GM12878 (cell line): Measurements from ENCODE around the gene AKAP8. TPM values are rescaled to one million over a fixed set of nuclear protein-coding genes. Genes with fewer than 3 reads are reported as not detected.

ENCODE experiments used
- BACH1 ChIP-seq: fragments of 450-650 bp; IDR thresholded peaks from 2 replicates; pipeline ENCODE4 v1.6.1; 2017; ENCODE audit warnings: mild to moderate bottlenecking, borderline replicate concordance
- CREB1 ChIP-seq: IDR thresholded peaks from 2 replicates; pipeline ENCODE4 v1.6.1; 2012; ENCODE audit warnings: low read depth, mild to moderate bottlenecking, inconsistent platforms
- E4F1 ChIP-seq: fragments of 450-650 bp; IDR thresholded peaks from 2 replicates; pipeline ENCODE4 v1.6.1; 2018; ENCODE audit warnings: borderline replicate concordance, mild to moderate bottlenecking; ENCODE audit not compliant: partially characterized antibody
- GATAD2B ChIP-seq: fragments of 450-650 bp; conservative IDR thresholded peaks from 2 replicates; pipeline ENCODE4 v1.6.1; 2017; ENCODE audit warnings: low read depth, mild to moderate bottlenecking, moderate library complexity
- MTA3 ChIP-seq: IDR thresholded peaks from 2 replicates; pipeline ENCODE4 v1.6.1; 2012; ENCODE audit warnings: low read length, inconsistent platforms, borderline replicate concordance
- SKIL ChIP-seq: fragments of 450-650 bp; IDR thresholded peaks from 2 replicates; pipeline ENCODE4 v1.6.1; 2017; ENCODE audit warnings: mild to moderate bottlenecking, low read depth, inconsistent platforms; ENCODE audit not compliant: poor library complexity, severe bottlenecking
- ZSCAN29 ChIP-seq: fragments of 450-650 bp; IDR thresholded peaks from 2 replicates; pipeline ENCODE4 v1.6.1; 2017; ENCODE audit warnings: mild to moderate bottlenecking, moderate library complexity
- polyA plus RNA-seq, 11 experiments: library from polyadenylated mRNA; depleted of rRNA in 4 of 11; unstranded in 6 of 11; stranded (reverse) in 5 of 11; fragments of >200 nt; fragmentation: Nextera tagmentation in 4 of 11; fragmentation: Illumina TruSeq in 1 of 11; extraction: Ambion mirVana in 4 of 11; extraction: Trizol in 1 of 11; gene quantifications; 1 replicate in 1 of 11; 2 replicates in 10 of 11; pipeline versions ENCODE4 v1.2.1 to v1.2.3, GENCODE V29; 2011 to 2016; ENCODE audit warnings: inconsistent platforms in 2 of 11, missing spikeins in 2 of 11, low read depth in 1 of 11
- total RNA-seq, 4 experiments: library from RNA; depleted of rRNA in 3 of 4; stranded (reverse); fragments of >200 nt in 3 of 4; fragmentation: Illumina TruSeq in 1 of 4; extraction: Trizol in 1 of 4; gene quantifications; 2 replicates each; pipeline versions ENCODE4 v1.2.1 to v1.2.3, GENCODE V29; 2013 to 2021
- TF ChIP-seq, protein P1 (sequence below): fragments of 450-650 bp; IDR thresholded peaks from 2 replicates; pipeline ENCODE4 v1.6.1; 2017; ENCODE audit warnings: low read depth, mild to moderate bottlenecking, moderate library complexity

Gene AKAP8
- total and polyA plus RNA-seq, 10 of the 15 experiments (the other 5 are each of a cell fraction or from before 2014, with no cell fraction given), result 5.3 to 57.7 (median 20.6) TPM

DNA sequence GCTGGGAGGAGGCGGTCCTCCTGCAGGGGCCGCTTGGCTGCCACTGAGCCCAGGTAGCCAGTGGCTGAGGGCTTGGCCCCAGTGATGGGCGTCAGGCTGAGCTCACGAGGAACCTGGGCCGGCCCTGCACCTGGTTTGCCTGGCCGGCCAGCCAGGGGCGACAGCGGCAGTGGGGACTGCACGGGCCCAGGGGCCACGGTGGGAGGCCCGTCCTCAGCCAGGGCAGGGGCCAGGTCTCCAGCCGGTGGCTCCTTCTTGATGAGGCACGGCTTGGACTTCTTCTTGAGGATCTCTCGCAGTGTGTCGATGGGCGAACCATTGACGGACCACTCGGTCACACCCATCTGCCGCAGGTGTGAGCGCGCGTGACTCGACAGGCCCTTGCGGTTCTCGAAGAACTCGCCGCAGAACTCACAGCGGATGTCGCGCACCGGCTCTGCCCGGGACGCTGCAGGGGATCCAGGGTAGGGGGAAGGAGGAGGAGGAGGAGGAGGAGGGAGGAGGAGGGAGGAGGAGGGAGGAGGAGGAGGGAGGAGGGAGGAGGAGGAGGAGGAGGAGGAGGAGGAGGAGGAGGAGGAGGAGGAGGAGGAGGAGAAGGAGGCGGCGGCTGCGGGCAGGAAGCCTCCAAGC, 45.8 kb upstream of the AKAP8 start (continued):
- no peak for TF ChIP-seq E4F1
- TF ChIP-seq SKIL, result no peak
- no peak for TF ChIP-seq MTA3
- TF ChIP-seq GATAD2B, result no peak
- no peak for TF ChIP-seq ZSCAN29
- TF ChIP-seq, protein P1, sequence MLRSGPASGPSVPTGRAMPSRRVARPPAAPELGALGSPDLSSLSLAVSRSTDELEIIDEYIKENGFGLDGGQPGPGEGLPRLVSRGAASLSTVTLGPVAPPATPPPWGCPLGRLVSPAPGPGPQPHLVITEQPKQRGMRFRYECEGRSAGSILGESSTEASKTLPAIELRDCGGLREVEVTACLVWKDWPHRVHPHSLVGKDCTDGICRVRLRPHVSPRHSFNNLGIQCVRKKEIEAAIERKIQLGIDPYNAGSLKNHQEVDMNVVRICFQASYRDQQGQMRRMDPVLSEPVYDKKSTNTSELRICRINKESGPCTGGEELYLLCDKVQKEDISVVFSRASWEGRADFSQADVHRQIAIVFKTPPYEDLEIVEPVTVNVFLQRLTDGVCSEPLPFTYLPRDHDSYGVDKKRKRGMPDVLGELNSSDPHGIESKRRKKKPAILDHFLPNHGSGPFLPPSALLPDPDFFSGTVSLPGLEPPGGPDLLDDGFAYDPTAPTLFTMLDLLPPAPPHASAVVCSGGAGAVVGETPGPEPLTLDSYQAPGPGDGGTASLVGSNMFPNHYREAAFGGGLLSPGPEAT, result no peak
- no peak for TF ChIP-seq CREB1
- no peak for TF ChIP-seq BACH1
